GM18511 (cell line): ENCODE data around the gene DRGX.

Source experiments
- ATAC-seq: cut with Tn5 transposase; IDR thresholded peaks from one replicate; pipeline ENCODE4 v1.9.1; 2021; ENCODE audit warnings: mild to moderate bottlenecking, moderate library complexity; ENCODE audit not compliant: unreplicated experiment

DRGX gene

GRCh38 chr10:49348593-49348992 is 47.3 kb downstream of the DRGX start:
- ATAC-seq = no peak

- no peak for ATAC-seq
Measured at GRCh38 chr10:49347827-49348226, 48.1 kb downstream of the DRGX start.

- ATAC-seq = no peak
Measured at GRCh38 chr10:49347342-49347741, 48.5 kb downstream of the DRGX start.

- no peak for ATAC-seq
Measured at GRCh38 chr10:49344840-49345239, 51.0 kb downstream of the DRGX start.

GRCh38 chr10:49338604-49339003 is 57.3 kb downstream of the DRGX start:
- no peak for ATAC-seq

GRCh38 chr10:49335364-49335972 is 60.4 kb downstream of the DRGX start:
- no peak for ATAC-seq

- ATAC-seq = no peak
Measured at GRCh38 chr10:49334964-49335363, 60.9 kb downstream of the DRGX start.

- no peak for ATAC-seq
Measured at GRCh38 chr10:49333192-49333591, 62.7 kb downstream of the DRGX start.

GRCh38 chr10:49332768-49333167 is 63.1 kb downstream of the DRGX start:
- no peak for ATAC-seq

- no peak for ATAC-seq
Measured at GRCh38 chr10:49332333-49332732, 63.6 kb downstream of the DRGX start.

GRCh38 chr10:49331431-49331830 is 64.5 kb downstream of the DRGX start:
- ATAC-seq = no peak

GRCh38 chr10:49330127-49330665 is 65.7 kb downstream of the DRGX start:
- ATAC-seq = no peak

- ATAC-seq = no peak
Measured at GRCh38 chr10:49329146-49329505, 66.8 kb downstream of the DRGX start.

- ATAC-seq = no peak
Measured at GRCh38 chr10:49328401-49329145, 67.3 kb downstream of the DRGX start.

- no peak for ATAC-seq
Measured at GRCh38 chr10:49327036-49327813, 68.7 kb downstream of the DRGX start.

GRCh38 chr10:49325916-49326783 is 69.7 kb downstream of the DRGX start:
- ATAC-seq = no peak

- no peak for ATAC-seq
Measured at GRCh38 chr10:49325131-49325915, 70.6 kb downstream of the DRGX start.

GRCh38 chr10:49324711-49325110 is 71.2 kb downstream of the DRGX start:
- ATAC-seq = no peak

- no peak for ATAC-seq
Measured at GRCh38 chr10:49323896-49324270, 72.0 kb downstream of the DRGX start.
